H1 (cell line): Measurements from ENCODE around the gene DCXR.
A peak's percentile ranks its signal among the peaks of the same experiment; 100 is the strongest.

ENCODE experiments used
- CHD2 ChIP-seq: IDR thresholded peaks from 2 replicates; pipeline ENCODE4 v1.6.1; 2012; ENCODE audit warnings: low read length, improper control_type of control experiment
- CTCF ChIP-seq, 3 experiments: IDR thresholded peaks; 1 replicate in 2 of 3; 2 replicates in 1 of 3; pipeline versions ENCODE4 v1.5.1 to v1.6.1; 2011; ENCODE audit warnings: low read length in 3 of 3, mild to moderate bottlenecking in 3 of 3, inconsistent platforms in 2 of 3, low read depth in 1 of 3, moderate library complexity in 1 of 3; ENCODE audit not compliant: insufficient read depth in 1 of 3; ENCODE audit errors: control extremely low read depth in 1 of 3
- GABPA ChIP-seq: IDR thresholded peaks from 2 replicates; pipeline ENCODE4 v1.6.1; 2011; ENCODE audit warnings: mild to moderate bottlenecking, low read length, moderate library complexity, borderline replicate concordance; ENCODE audit not compliant: insufficient read depth
- KDM1A ChIP-seq: fragments of 200-600, 300-600 bp; sonication (generic); IDR thresholded peaks from 2 replicates; pipeline ENCODE4 v1.7.1; 2016; ENCODE audit warnings: mild to moderate bottlenecking, low read length, borderline replicate concordance
- MAX ChIP-seq: IDR thresholded peaks from 2 replicates; pipeline ENCODE4 v1.6.1; 2012; ENCODE audit warnings: inconsistent platforms
- POLR2A ChIP-seq, 2 experiments: IDR thresholded peaks; 1 replicate in 1 of 2; 2 replicates in 1 of 2; pipeline ENCODE4 v1.6.1; 2011; ENCODE audit warnings: low read depth in 2 of 2, low read length in 2 of 2, mild to moderate bottlenecking in 2 of 2; ENCODE audit errors: control extremely low read depth in 1 of 2
- RXRA ChIP-seq: IDR thresholded peaks from 2 replicates; pipeline ENCODE4 v1.6.1; 2011; ENCODE audit warnings: low read depth, mild to moderate bottlenecking, low read length, moderate library complexity; ENCODE audit not compliant: insufficient read depth
- TAF1 ChIP-seq: IDR thresholded peaks from 2 replicates; pipeline ENCODE4 v1.6.1; 2011; ENCODE audit warnings: mild to moderate bottlenecking, low read depth, low read length

- TF ChIP-seq GABPA, result no peak
- no peak for TF ChIP-seq CHD2
- TF ChIP-seq TAF1, result no peak
- TF ChIP-seq MAX, result peak; percentile 86
- no peak for TF ChIP-seq KDM1A
- TF ChIP-seq POLR2A (IDR thresholded peaks at IDR 0.05; ENCODE audit: control extremely low read depth in 1 of 2, low read depth in 2 of 2, low read length in 2 of 2), result no peak
- TF ChIP-seq RXRA, result no peak
- TF ChIP-seq CTCF (IDR thresholded peaks at IDR 0.05; ENCODE audit: control extremely low read depth in 1 of 3, insufficient read depth in 1 of 3, low read depth in 1 of 3, low read length in 3 of 3), result no peak
Observed at GRCh38 chr17:82031885-82032627, 5.4 kb downstream of the DCXR start.
